GM21576 (cell line): ENCODE results near the gene MRTFB.

Experiments used
- ATAC-seq: cut with Tn5 transposase; IDR thresholded peaks from one replicate; pipeline ENCODE4 v1.9.1; 2021; ENCODE audit warnings: mild to moderate bottlenecking, moderate library complexity; ENCODE audit not compliant: unreplicated experiment

MRTFB gene

GRCh38 chr16:14061732-14062259 is 9.3 kb upstream of the MRTFB start:
- ATAC-seq: no peak

- ATAC-seq: no peak
Measured at GRCh38 chr16:14062261-14062660, 8.9 kb upstream of the MRTFB start.

GRCh38 chr16:14063618-14064581 is 7.2 kb upstream of the MRTFB start:
- no peak for ATAC-seq

- ATAC-seq: no peak
Measured at GRCh38 chr16:14069818-14070217, 1.3 kb upstream of the MRTFB start.

DNA sequence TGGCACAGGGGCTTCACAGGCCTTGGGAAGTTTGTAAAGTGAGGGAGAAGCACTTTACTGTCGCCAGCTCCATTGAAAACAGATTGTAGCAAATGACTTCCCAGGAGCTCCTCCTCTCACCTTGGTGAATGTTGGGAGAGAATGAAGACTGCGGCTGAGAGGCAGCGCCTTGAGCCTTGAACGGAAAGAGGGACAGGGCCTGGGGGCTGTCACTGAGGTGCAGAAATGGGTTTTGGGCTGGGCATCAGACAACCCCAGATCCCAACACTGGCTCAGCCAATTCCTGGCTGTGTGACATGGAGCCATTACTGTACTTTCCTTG is 603 bp upstream of the MRTFB start:
- no peak for ATAC-seq

DNA sequence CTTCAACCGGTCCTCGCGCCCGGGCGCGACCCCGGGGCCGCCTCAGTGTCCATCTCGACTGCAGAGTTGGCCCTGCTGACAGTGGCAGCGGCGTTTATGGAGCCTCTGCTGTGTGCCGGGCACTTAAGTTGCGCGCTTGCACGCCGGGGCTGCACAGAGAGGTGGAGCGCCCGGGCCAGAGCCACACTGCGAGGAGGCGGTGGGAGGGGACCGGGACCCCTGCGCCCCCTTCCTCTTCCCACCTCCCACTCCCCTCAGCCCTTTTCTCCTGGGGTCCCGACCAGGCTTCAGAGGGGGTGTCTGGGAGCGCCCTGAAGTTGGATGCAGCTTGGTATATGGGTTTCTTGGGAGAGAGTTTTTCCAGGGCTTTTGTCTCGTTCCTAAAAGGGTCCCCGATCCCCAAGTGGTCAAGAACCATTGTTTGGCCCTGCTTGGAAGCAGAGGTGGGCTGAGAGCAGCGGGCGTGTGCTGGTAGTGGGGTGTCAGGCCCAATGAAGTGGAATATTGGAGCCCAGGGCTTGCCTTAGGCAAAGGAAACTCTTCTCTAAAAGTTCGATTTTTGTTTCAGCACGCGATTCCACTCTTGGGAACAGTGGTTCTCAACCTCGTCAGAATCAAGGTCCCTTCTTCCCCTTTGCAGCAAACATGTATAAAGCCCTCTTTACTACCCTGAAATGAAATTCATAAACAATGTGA is 605 bp downstream of the MRTFB start:
- no peak for ATAC-seq

DNA sequence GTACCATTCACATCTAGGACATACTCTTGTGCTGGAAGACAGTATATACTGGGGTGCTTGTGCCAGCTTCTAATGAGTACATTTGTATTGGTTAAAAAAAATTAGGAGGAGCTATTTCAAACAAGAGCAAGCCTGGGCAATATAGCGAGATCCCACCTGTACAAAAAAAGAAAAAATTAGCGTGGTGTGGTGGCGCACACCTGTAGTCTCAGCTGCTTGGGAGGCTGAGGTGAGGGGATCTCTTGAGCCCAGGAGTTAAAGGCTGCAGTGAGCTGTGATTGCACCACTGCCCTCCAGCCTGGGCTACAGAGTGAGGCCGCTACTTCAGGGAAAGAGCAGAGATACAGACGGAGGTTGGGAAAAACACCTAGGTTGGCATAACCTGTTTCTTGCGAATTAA is 1.2 kb downstream of the MRTFB start:
- no peak for ATAC-seq

- ATAC-seq: no peak
Measured at GRCh38 chr16:14074544-14074943, 3.4 kb downstream of the MRTFB start.

DNA sequence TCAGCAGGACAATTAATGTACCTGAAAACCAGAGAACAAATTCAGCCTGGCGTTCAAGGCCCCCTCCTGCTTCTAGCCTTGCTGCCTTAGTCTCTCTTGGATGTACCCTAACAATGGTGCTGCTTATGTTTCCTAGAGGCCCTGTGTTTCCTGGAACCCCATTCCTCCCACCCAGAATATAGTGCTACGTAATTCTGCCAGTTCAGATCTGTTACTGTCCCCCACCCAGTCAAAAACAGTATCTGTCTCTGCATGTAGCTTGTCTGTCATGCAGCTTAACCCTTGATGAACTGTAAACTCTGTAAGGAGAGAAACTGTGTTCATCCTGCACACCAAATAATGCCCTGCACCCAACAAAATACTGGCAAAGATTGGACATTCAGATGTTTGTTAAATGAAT is 6.8 kb downstream of the MRTFB start:
- ATAC-seq: no peak

GRCh38 chr16:14086477-14086876 is 15.4 kb downstream of the MRTFB start:
- ATAC-seq: no peak

GRCh38 chr16:14087181-14087580 is 16.1 kb downstream of the MRTFB start:
- no peak for ATAC-seq

DNA sequence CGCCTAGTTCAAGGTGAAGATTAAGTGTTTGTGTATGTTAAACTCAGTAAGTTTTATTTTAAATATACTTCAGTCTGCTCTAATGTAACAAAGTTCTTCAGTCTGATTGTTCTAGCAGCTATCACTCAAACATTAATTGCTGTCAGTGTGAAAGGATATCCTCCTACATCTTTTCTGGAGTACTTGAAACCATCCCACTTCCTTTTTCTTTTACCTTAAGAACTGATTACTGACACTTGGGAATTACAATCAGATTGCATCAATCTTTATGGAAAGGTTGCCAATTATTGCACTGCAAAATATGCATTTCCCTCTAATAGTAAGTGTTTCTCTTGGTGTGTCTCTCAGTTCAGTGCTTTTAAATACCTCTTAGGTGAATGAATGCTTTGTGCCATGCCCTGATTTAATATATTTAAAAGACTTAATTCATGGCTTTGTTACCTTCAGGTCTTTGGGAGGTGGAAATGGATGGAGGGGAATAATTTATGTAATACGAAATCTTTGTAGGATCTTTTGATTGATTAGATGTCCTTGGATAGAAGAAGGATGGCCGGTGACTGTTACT is 16.6 kb downstream of the MRTFB start:
- ATAC-seq: no peak

DNA sequence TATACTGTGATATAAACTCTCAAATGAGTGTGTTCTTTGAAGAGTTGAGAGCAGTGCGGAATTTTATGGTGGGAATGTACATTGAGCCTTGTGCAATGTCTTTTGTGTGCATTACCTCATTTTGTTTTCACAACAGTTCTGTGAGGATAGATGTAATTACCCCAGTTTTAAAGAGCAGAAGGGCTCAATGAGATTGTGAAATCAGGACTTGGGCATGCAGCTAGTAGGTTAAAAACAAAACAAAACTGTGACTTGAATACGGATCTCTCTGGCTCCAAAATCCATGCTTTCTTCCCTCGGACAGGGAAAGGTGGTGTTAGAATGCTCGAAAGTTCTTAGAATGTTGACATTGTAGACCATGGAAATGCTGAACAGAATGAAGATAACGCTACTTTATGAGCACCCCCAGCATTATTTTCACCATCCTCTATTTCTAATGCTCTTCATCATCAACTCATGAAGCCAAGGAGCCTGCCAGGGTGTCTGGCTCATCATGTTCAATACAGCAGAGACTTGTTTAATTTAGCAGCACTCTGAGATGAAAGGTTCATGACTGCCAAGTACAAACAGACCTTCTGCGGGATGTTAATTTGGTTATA is 17.1 kb downstream of the MRTFB start:
- no peak for ATAC-seq

DNA sequence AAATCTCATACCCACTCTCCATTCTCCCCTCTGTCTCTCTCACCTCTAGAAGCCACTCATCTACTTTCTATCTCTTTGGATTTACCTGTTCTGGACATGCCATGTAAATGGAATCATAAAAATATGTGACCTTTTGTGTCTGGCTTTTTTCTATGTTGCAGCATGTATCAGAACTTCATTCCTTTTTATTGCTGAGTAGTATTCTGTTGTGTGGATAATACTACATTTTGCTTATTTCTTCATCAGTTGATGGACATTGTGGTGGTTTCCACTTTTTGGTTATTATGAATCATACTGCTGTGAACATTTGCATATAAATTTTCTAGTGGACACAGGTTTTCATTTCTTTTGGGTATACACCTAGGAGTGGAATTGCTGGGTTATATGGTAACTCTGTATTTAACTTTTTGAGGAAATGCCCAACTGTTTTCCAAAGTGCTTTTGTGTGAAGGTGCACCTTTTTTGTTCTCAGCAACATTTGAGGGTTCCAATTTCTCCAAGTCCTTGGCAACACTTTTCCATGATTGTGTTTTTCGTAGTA is 18.2 kb downstream of the MRTFB start:
- no peak for ATAC-seq

- ATAC-seq: no peak
Measured at GRCh38 chr16:14092561-14092960, 21.4 kb downstream of the MRTFB start.

DNA sequence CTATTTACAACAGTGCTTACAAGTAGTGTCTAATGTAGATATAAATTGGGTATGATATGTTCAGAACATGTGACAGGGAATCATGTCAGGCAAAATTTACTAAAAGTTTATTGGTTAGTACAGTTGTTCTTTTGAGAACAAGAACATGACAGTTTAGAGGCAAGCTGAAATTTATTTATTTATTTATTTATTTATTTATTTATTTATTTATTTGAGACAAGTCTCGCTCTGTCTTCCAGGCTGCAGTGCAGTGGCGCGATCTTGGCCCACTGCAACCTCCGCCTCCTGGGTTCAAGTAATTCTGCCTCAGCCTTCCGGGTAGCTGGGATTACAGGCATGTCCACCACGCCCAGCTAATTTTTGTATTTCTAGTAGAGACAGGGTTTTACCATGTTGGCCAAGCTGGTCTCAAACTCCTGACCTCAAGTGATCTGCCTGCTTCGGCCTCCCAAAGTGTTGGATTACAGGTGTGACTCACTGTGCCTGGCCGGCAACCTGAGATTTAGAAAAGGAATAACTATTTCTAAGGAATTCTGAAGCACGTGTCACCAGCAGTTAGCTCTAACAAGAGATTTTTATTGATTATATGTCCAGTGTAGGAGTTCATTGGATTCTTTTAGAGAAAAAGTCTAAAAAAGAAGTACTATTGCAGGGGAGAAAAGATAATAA is 24.9 kb downstream of the MRTFB start:
- no peak for ATAC-seq

DNA sequence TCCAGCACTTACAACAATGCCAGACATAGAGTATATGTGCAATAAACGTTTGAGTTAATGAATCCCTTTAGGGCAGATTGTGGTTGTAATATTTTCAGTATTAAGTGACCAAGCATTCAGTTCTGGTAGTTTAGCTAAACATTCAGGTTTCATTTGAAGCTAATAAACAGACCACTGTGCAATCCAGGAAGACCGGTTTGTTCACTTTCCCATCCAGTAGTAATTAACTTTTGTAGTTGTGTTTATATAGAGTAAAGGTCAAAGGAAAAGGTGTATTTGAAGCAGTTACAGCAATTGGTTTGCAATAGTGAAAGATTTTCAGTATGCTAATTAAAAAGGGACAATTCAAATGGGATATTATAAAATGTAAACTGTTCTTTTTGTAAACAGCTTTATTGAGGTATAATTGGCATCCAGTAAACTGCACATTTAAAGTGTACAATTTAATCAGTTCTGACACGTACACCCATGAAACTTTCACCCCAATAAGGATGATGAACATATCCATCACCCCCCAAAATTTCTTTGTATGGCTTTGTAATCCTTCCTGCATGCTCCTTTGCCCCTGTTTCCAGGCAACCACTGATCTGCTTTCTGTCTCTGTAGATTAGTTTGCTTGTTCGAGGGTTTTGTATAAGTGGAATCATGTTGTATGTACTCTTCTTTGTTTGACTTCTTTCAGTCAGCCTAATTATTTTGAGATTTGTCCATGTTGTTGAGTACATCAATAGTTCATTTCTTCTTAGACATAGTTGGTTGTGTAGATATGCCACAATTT is 26.3 kb downstream of the MRTFB start:
- ATAC-seq: no peak

DNA sequence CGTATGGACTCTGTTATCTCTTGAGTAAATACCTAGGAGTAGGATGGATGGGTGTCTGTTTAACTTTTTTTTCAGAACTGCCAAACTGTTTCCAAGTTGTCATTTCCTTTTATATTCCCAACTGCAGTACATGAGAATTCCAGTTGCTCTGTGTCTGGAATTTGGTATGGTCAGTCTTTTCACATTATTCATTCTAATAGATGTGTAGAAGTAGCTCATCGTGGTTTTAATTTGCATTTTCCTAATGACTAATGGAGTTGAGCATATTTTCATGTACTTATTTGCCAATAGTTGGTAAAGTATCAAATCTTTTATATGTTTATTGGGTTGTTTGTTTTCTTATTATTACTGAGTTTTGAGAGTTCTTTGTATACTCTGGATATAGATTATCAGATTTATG is 27.0 kb downstream of the MRTFB start:
- ATAC-seq: no peak

- ATAC-seq: no peak
Measured at GRCh38 chr16:14100825-14101224, 29.7 kb downstream of the MRTFB start.

DNA sequence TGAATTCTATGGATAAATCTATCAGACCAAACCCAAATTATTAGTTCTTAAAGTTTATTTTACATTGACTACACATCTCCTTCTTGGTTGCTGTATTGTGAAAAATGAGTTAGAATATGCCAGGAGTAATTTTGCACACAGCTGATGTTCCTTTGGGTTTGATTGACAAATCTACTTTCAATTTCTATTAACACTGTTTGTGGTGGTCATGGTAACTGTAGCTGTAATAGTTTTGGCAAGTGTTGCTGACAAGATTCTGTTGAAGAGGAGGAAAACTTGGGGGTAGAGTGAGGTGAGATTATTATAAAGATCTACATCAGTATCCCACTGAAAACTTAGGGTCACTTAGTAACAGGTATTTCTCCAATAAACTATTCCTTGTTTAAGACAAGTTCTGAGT is 30.3 kb downstream of the MRTFB start:
- ATAC-seq: no peak
